ENCODE results near the gene RNF121.

RNF121 gene

DNA sequence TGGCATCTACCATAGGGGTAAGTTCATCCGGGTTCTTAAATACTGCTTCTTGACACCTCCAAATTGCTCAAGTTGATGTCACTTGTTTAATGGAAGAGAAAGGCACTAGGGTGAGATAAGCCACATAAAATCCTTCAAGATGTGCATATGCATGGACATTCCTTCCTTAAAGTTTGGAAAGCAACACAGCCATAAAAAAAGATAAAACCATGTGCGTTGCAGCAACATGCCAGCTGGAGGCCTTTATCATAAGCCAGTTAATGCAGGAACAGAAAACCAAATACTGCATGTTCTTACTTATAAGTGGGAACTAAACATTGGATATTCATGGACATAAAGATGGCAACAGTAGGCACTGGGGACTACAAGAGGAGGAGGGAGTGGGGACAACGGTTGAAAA lies 61.9 kb downstream of the RNF121 start:
- DNase-seq (ENCODE audit: low spot score), result no peak

DNA sequence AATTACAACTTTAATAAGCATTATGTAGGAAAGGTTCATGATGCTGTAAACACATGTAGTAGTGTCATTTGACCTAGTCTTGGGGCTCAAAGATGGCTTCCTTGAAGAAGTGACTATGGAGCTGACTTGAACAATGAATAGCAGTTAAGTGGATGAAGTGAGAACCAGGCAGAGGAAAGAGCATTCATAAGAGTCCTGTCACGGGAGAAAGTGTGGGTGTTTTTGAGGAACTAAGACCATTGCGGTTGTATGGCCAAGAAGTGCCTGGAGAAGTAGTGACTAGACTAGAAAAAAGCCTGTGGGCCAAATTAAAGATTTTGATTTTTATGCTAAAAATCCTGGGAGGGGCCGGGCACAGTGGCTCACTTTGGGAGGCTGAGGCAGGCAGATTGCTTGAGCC lies 62.6 kb downstream of the RNF121 start:
- DNase-seq (ENCODE audit: low spot score), result no peak

DNA sequence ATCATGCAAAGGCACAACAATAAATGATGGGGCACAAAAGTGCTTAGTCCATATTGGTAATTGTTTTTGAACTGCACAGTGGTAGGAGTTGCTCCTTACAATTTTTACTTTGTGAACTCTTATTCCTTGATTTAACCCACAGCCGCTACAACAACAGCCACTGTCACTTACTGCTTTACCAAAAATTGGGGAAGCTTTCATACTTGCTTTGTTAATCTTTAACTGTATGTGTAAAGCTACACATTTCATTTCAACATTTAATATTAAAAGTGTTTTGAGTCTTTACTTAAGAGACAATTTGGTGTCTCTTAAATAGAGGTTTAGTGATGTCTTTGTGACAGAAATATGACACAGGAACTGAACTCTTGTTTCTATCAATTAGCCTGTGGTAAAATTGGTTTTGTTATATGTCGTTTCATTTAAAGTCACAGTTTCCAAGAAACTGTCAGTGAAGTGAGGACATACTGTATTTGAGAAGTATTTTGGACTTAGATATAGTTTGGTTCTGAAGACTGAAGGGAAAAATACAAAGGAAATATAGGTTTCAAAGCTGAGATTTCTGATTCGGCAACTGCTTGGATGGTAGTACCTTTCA lies 63.4 kb downstream of the RNF121 start:
- no peak for DNase-seq (ENCODE audit: low spot score)

GRCh38 chr11:71994786-71995185 lies 65.9 kb downstream of the RNF121 start:
- DNase-seq (ENCODE audit: low spot score), result no peak

- DNase-seq (ENCODE audit: low spot score), result peak; percentile 64
These were observed 67.0 kb downstream of the RNF121 start for GRCh38 chr11:71995726-71996291.

DNA sequence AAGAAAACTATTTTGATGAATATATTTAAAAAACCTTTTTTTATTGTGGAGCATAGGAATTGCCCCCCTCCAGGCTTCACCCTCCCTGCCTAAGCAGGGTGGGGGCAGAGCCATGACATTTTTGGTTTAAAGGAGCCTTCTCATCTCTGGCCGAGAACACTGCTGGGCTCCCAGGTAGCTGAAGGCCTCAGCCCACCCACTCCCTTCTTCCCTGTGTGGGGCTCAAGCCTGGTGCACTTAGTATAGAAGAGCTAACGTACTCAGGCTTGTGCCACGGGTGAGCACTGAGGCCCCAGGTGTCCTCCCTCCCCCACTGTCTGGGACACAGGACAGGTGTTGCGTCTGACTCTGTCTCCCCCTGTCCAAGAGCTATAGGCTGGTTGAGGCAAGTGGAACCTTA lies 67.7 kb downstream of the RNF121 start:
- DNase-seq (ENCODE audit: low spot score), result no peak

GRCh38 chr11:71996946-71997345 lies 68.1 kb downstream of the RNF121 start:
- DNase-seq (ENCODE audit: low spot score), result no peak

DNA sequence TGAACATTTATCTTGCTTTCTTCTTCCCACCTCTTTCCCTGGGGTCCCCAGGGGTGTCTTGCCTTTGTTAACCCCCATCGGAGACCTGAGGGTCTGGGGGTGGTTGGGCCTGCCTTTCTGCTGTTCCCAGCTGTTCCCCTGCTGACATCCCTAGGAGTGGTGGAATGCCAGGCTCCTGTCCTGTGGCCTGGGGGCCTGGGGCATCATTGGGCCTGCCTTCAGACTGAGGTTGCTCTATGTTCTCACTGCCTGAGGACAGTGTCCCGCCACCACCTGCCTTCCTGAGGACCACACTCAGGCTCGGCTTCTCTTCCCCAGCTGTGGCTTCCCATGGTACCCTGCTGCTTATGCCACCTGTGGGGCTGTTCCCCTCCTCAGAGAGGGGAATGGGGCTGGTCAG lies 68.7 kb downstream of the RNF121 start:
- no peak for DNase-seq (ENCODE audit: low spot score)

DNA sequence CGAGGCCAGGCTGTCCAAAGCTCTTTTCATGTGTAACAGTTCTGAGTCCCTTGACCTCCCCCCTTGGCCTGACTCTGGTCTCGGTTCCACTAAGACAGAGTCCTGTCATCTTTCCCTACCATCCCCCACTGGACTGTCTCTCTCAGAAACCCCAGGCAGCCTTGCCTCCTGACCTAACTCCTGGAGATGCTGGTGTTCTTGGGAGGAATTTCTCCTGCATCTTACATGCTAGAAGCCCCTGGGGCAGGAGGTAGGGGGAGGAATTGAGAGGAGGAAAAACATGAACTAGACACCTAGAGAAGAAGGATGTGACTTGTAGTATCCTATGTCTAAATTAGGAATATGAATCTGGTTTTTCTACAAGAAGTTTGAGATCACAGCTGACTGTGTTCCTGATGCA lies 69.2 kb downstream of the RNF121 start:
- no peak for DNase-seq (ENCODE audit: low spot score)

- no peak for DNase-seq (ENCODE audit: low spot score)
These were observed 69.9 kb downstream of the RNF121 start, which contains the start of gene IL18BP for GRCh38 chr11:71998649-71999310. Gene IL18BP, plus strand, starts transcription at chr11:71998909. Its CDS starts 1,076 bp downstream, at chr11:71999985.

- DNase-seq (ENCODE audit: low spot score), result no peak
These were observed 70.5 kb downstream of the RNF121 start for GRCh38 chr11:71999362-71999761.

DNA sequence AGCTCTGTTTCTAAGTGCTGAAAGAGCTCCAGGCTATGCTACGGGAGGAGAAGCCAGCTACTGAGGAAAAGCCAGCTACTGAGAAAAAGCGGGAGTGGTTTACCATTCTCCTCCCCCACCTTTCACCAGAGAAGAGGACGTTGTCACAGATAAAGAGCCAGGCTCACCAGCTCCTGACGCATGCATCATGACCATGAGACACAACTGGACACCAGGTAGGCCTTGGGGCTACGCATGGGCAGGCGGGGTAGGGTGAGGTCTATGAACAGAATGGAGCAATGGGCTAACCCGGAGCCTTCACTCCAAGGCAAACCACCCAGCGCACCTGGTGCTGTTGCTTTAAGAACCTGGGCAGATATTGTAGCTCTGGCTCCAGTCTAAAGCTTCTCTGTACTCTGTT lies 71.0 kb downstream of the RNF121 start:
- no peak for DNase-seq (ENCODE audit: low spot score)

GRCh38 chr11:72000202-72000867 lies 71.5 kb downstream of the RNF121 start:
- no peak for DNase-seq (ENCODE audit: low spot score)

DNA sequence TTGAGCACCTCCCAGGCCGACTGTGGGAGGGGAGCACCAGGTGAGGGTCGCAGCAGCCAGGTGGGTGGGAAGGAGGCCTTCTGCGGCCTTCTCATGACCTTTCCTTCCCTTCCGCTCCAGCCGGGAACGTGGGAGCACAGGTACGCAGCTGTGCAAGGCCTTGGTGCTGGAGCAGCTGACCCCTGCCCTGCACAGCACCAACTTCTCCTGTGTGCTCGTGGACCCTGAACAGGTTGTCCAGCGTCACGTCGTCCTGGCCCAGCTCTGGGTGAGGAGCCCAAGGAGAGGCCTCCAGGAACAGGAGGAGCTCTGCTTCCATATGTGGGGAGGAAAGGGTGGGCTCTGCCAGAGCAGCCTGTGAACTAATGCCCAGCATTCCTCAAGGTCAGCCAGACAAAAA lies 72.4 kb downstream of the RNF121 start:
- no peak for DNase-seq (ENCODE audit: low spot score)

DNA sequence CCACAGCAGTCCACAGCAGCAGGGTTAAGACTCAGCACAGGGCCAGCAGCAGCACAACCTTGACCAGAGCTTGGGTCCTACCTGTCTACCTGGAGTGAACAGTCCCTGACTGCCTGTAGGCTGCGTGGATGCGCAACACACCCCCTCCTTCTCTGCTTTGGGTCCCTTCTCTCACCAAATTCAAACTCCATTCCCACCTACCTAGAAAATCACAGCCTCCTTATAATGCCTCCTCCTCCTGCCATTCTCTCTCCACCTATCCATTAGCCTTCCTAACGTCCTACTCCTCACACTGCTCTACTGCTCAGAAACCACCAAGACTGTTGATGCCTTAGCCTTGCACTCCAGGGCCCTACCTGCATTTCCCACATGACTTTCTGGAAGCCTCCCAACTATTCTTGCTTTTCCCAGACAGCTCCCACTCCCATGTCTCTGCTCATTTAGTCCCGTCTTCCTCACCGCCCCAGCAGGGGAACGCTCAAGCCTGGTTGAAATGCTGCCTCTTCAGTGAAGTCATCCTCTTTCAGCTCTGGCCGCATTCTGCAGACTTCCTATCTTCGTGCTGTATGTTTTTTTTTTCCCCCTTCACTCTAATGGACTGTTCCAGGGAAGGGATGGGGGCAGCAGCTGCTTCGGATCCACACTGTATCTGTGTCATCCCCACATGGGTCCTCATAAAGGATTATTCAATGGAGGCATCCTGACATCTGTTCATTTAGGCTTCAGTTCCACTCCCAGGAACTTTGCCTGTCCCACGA lies 73.2 kb downstream of the RNF121 start:
- DNase-seq (ENCODE audit: low spot score), result no peak

GRCh38 chr11:72002841-72003775 lies 74.3 kb downstream of the RNF121 start:
- no peak for DNase-seq (ENCODE audit: low spot score)

DNA sequence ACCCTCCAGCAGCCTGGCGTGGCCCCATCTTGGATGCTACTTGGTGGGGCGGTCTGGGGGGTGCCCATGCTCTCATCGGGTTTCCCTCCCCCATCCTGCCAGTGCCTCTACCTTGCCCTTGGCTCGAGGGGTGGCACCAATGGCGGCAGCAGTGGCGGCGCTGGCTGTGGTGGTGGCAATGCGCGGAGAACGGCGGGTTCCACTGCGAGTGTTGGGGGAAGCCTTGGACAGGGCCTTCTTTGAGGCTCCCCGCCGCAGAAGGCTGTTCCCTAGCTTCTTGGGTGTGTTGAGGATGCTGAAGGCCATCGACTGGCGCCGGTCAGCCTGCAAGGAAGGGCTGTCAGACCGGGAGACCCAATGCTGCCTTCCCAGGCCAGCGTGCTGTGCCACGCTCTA lies 74.9 kb downstream of the RNF121 start:
- DNase-seq (ENCODE audit: low spot score), result no peak

DNA sequence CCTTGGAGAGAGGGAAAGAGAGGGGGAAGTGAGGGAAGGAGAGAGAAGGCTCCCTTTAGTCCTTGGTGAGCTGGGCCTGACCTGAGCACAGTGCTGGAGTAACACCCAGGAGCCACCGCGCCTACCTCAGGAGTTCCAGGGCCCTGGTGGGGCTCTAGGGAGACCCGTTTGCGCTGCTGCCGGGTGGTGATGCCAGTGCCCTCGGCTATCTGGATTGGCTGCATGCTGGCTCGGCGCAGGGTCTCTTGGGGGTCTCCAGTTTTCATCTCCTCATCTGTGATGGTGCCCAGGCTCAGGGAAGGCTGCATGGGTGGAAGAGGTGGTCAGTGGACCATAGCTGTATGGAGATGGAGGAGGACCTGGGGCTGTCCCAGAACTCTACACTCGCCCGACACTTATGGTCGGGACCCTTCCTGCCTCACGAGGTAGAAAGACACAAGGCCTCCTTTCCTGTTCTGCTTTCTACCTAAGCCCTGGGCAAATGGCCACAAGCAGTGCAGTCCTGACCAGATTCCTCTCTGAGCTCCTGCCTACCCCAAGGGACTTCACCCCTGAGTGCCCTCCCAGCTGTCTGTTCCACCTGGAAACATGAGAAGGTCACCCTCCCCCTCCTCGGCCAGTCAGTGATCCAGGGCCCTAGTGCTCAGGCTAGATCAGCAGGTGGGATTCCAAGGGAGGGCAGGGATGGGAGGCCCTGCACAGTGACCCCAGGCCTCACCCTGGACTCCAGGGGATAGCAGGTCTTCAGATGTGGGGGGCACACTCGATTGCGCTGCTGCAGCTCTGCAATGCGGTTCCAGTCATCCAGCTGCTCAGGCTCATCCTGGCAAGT lies 75.9 kb downstream of the RNF121 start:
- no peak for DNase-seq (ENCODE audit: low spot score)

DNA sequence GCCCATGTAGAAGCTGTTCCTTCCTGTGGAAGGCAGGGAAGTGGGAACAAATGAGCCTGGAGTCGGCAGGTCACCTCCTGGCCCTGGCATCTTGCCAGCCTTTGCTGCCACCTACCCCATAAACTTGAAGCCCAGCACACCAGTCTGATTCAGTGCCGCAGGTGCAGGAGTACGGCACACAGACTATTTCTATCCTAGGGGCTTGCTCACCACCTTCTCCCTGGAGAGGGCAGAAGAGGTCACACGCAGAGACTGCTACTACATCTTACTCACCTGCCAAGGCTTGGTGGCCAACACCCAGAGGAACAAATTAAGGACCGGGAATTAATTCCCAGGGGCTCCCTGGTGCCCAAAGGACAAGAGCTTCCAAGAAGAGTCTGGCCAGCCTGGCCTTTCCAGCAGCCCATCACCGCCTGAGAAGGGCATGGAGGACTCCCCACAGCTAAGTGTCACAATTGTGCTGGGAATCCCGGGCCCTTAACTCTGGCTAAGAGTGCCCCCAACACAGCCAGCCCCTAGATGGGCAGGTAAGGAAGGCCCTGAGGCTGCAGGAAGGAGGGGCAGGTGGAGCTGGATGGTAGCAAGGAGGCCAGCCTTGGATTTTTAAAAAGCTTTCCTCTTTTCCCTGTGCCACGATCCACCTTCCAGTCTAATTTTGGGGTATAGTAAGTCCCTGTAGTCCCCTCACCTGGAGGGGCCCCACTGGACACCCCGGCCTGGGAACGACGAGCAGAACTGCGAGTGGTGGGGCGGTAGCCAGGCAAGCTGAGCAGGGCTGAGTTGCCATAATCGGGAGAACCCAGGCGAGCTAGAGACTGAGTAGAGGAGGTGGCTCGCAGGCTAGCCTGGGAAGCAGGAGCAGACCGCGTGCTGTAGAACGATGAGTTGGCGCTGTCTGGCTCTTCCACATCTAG lies 76.8 kb downstream of the RNF121 start:
- no peak for DNase-seq (ENCODE audit: low spot score)
